ENCODE measurements around the gene TOE1.

DNA sequence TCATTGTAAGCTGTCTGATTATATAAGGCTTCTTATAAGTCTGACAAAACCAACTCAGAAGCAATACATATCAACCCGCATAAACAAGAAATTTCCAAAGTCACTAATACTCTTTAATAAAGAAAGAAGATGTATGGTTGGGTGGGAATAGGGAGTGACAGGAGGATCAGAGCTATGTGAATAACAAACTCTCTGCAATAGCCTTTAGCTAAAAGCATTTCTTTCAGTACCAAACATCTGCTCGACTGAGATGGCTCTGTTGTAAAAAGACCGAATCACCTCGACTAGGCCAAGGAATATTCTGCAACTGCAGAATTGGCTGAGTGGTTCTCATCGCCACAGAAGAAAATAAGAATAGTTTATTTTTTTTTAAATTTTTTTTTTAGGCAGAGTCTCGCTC, 39.6 kb downstream of the TOE1 start:
- TF ChIP-seq POLR2A (IDR thresholded peaks at IDR 0.05) = no peak
- TF ChIP-seq CTCF (IDR thresholded peaks at IDR 0.05) = no peak
- TF ChIP-seq EP300 (IDR thresholded peaks at IDR 0.05) = no peak
